Activated CD4-positive, alpha-beta T cell treated with anti-CD3 and anti-CD28 coated beads, Interleukin-2, amount 50 U/mL, for 1 hour (primary cell): ENCODE data around the gene MACF1.
"Not testable (repeated sequence)": the region's sequence is repeated elsewhere in the genome, so short reads cannot be mapped to it uniquely, and the experiment has no call there.

Experiments used
- DNase-seq: peaks from one replicate; pipeline ENCODE4 v3.0.0-alpha.2; 2020

MACF1 gene

GRCh38 chr1:39498096-39498710 lies 293.7 kb downstream of the MACF1 start:
- not testable (repeated sequence) for DNase-seq

- DNase-seq = not testable (repeated sequence)
These were observed 294.3 kb downstream of the MACF1 start for GRCh38 chr1:39498821-39499220.

GRCh38 chr1:39499668-39500067 lies 295.2 kb downstream of the MACF1 start:
- no peak for DNase-seq

DNA sequence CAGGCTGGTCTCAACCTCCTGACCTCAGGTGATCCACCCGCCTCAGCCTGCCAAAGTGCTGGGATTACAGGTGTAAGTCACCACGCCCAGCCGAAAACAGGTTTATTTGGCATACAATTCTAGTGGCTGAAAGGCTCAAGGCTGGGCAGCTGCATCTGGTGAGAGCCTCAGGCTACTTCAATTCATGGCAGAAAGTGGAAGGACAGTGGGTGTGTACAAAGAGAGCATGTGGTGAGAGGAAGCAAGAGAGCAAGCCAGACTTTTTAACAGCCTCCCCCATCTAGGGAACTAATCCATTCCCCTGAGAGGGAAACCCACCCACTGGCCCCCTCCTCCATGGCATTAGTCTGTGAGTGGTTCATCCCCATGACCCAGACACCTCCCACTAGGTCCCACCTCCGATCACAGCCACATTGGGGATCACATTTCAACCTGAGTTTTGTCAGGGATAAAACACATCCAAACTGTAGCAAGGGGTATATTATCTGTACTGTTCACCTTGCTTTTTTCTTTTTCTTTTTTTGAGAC lies 296.4 kb downstream of the MACF1 start:
- DNase-seq = no peak

DNA sequence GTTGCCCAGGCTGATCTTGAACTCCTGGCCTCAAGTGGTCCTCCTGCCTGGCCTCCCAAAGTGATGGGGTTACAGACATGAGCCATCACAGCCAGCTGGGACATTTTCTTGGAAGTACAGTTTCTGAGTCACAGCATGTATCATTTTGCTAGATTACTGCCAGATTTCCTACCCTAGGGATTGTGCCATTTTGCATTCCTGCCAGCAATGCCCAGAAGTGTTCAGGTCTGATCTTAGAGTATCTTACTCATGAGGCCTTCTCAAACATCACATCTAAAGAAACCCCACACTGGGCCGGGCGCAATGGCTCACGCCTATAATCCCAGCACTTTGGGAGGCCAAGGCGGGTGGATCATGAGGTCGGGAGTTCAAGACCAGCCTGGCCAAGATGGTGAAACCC lies 297.2 kb downstream of the MACF1 start:
- no peak for DNase-seq

DNA sequence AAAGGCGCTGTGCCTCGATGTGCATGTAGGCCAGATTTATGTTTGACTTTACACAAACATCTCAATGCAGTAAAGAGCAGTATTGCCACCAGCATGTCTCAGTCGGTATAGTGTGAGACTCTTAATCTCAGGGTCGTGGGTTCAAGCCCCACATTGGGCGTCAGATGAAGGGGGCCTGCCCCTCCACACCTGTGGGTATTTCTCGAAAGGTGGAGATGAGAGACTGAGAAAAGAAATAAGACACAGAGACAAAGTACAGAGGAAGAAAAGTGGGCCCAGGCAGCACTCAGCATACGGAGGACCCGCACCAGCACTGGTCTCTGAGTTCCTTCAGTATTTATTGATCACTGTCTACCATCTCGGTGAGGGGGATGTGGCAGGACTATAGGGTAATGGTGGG lies 299.9 kb downstream of the MACF1 start:
- not testable (repeated sequence) for DNase-seq

DNA sequence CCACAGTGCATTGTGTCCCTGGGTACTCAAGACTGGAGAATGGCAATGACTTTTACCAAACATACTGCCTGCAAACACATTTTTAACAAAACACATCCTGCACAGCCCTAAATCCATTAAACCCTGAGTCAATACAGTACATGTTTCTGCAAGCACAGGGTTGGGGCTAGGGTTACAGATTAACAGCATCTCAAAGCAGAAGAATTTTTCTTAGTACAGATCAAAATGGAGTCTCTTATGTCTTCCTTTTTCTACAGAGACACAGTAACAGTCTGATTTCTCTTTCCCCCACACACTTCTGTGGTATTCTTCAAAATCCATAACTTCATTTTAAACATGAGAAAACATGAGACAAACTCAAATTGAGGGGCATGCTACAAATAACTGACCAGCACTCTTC lies 300.8 kb downstream of the MACF1 start:
- no peak for DNase-seq

DNA sequence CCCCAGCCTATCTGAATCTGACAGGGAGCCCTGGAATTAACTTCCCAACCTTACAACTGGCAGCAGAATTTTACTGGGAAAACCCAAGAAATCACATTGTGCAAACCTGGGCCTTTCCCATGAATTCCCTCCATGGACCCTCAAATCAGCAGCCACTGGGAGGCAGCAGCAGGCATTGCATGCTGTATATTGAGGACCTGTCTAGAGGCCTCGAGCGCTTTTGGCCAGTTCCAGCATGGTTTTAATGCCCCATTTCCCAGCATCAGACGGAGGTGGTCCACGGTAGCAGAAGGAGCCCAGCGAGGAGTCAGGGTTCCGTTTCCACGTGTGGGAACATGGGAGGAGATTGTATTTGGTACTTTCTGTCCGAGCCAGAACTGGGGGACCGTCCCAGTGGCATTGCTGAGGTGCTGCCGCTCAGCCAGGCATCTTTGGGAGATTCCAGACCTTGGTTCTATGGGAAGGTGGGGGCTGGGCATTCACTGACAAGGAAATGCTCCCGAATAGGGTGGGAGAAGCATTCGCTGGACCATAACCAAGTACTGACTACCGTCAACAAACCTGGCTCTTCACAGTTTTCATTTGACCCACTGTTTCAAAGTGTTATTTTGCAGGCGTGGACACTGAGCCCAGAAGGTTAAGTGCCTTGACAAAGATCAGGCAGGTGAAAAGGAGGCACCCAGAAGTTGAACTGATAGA lies 302.9 kb downstream of the MACF1 start:
- DNase-seq = no peak

GRCh38 chr1:39508266-39508665 lies 303.8 kb downstream of the MACF1 start:
- DNase-seq = no peak

DNA sequence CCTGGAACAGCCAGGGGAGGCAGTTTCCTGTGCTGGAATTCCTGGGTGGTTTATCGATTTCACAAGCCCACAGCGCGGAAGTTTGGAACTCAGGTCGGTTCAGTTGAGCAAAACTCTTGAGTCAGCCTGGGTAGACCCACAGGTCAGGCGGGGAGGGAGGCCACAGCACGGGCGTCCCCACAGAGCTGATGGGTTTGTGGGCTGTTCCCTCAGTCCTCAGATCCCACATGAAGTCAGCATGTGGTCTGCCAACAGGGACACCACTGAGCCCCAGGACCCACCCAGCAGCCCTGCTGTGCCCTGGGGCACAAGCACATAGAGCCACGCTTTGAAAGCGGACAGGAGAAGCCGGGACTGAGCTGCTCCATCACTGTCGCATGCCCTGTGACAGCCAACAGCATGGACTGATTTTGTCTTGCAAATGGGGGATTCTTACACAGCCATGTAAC lies 304.4 kb downstream of the MACF1 start:
- DNase-seq = no peak

- no peak for DNase-seq
These were observed 305.0 kb downstream of the MACF1 start for GRCh38 chr1:39509360-39510009.

- not testable (repeated sequence) for DNase-seq
These were observed 306.2 kb downstream of the MACF1 start for GRCh38 chr1:39510570-39511186.

DNA sequence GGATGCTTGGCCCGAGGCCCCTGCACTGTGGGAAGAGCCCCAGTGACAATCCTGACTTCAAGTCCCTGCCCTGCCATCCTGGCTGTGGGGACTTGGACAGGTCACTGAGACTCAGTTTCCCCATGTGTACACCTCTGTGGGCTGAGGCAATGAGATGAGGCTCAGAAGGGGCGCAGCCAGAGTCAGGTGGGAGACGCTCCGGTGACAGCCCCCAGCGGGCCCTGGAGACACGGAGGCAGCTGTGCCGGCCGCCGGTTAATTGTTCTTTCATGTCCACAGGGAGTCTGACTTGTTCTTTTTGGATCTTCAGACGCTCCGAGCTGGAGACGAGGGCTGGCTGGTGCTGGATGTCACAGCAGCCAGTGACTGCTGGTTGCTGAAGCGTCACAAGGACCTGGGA lies 307.0 kb downstream of the MACF1 start:
- DNase-seq = not testable (repeated sequence)

- DNase-seq = not testable (repeated sequence)
These were observed 307.8 kb downstream of the MACF1 start for GRCh38 chr1:39512234-39512847.

DNA sequence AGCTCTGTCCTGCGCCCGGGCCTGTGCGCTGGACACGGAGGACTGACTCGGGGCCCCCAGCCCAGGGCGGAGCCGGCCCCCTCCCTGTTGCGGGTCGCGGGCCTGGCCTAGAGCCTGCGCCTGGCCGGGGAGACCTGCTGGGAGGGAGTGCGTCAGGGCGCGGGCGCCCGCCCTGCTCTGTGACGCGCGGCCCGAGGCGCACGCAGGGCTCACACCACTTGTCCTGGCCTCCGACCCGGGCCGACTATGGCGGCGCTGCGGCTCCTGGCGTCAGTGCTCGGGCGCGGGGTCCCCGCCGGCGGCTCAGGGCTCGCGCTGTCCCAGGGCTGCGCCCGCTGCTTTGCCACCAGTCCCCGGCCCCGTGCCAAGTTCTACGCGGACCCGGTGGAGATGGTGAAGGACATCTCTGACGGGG lies 310.2 kb downstream of the MACF1 start:
- not testable (repeated sequence) for DNase-seq

GRCh38 chr1:39515131-39516086 lies 310.9 kb downstream of the MACF1 start:
- not testable (repeated sequence) for DNase-seq

GRCh38 chr1:39516841-39517240 lies 312.3 kb downstream of the MACF1 start:
- not testable (repeated sequence) for DNase-seq

- not testable (repeated sequence) for DNase-seq
These were observed 313.4 kb downstream of the MACF1 start for GRCh38 chr1:39517936-39518335.

DNA sequence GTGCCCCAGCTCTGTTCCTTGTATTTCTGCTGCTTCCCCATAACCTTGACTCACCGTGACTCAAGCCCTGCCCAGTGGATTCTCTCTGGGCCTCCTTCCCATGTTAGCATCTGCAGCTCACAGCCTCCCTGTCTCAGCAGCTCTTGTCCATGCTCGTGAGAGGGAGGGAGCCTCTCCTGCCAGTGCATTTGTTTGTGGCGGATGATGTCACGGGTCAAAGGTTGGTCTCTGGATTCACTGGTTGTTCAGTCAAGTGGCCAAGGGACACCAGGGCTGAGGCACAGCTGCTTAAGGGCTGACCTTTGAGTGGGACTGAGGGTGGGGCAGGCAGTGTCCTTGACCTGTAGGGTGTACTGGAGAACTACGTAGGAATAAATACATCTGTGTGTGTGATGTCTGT lies 314.9 kb downstream of the MACF1 start:
- not testable (repeated sequence) for DNase-seq

DNA sequence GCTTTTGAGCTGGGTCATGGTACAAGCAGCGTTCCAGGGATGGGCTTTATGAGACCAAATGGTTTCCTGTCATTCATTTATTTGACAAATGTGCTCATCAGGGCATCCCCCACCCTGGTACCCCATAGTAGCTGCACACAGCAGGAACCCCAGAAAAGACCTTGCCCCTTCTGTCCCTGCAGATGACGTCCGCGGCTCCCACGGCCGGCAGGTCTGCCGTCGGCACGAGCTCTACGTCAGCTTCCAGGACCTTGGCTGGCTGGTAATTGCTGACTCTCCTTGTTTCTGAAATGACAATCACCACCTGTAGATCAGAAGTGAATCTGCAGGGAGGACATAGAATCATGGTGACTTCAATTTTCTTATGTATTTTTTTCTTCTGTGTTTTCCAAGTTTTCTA lies 317.7 kb downstream of the MACF1 start:
- DNase-seq = not testable (repeated sequence)
